Measurements from ENCODE around the gene EGFLAM. TPM values are rescaled to one million over a fixed set of nuclear protein-coding genes. Genes with fewer than 3 reads are reported as not detected.
"Not testable (repeated sequence)": the region's sequence is repeated elsewhere in the genome, so short reads cannot be mapped to it uniquely, and the experiment has no call there.

Gene EGFLAM
- total RNA-seq, 2 donors from 2014 or later: not detected

DNA sequence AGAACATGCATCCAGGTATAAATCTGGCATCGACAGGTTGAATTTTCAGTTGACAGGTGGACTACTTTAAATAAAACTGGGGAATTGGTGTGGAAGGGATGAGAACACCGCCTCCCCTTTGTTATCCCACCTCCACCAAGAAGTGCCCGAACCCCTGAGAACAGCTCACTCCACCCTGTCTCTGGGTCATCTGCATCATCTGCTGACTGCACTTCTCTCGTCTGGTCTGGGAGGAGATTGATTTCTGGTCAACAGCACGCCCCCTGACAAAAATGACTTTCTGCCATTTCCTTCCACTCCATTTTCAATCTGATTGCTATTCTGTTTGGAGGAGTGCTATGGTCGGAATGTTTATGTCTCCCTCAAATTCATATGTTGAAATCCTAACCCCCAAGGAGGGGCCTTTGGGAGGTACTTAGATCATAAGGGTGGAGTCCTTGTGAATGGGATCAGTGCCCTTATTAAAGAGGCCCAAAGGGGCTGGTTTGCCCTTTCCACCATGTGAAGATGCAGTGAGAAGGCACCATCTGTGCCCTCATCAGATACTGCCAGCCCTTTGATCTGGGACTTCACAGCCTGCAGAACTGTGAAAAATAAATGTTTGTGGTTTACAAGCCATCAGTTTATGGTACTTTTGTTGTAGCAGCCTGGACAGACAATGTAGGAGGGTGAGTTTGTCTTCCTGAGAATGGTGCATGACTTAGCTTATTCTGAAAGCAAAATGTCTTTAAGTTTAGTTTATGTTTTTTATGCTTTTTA, 145.7 kb downstream of the EGFLAM start:
- no peak overlapping the region for H3K27ac Mint-ChIP-seq
- DNase-seq (no peak), ATAC-seq (no peak)
- H3K4me1 Mint-ChIP-seq: peaks cover 7% of the 10 kb centered on the region
- no peaks in the 10 kb centered on the region for H3K36me3 Mint-ChIP-seq (ENCODE audit: low read depth)
- H3K27me3 Mint-ChIP-seq: peaks cover 70% of the 10 kb centered on the region
- H3K4me3 Mint-ChIP-seq: no peak overlapping the region
- no peaks in the 10 kb centered on the region for H3K9me3 ChIP-seq (ENCODE audit: control insufficient read depth, low read length, poor library complexity, severe bottlenecking)

DNA sequence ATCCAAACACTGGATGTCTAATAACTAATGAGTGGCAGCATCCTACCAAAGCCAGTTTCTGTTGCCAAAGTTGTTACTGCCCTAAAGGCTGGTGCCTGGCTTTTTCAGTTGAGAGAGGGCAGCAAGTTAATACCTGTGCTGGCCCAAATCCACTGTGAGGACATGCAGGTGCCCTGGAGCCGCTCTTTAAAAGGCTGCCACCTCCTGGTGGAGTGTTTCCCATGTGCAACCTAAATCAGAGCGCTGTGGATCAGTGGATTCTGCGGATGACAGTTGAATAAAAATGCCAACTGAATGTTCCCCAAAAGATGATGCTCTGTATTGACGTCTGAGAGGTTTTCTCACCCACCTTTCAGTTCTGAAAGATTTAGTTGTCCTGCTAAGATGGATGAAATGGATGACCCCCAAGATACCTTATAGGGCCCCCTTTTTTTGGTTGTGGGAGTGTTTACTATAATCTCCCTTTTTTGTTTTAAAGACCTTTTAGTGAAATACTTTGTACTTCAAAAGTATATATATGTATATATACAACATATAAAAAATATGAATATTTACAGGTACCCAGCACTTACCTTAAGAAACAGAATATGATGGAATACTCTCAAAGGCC, 146.4 kb downstream of the EGFLAM start:
- peaks cover 67% of the 10 kb centered on the region for H3K27me3 Mint-ChIP-seq
- H3K9me3 ChIP-seq (ENCODE audit: control insufficient read depth, low read length, poor library complexity, severe bottlenecking): no peaks in the 10 kb centered on the region
- no peak overlapping the region for H3K4me3 Mint-ChIP-seq
- H3K36me3 Mint-ChIP-seq (ENCODE audit: low read depth): no peaks in the 10 kb centered on the region
- no peak for DNase-seq
- H3K4me1 Mint-ChIP-seq: peaks cover 7% of the 10 kb centered on the region
- no peak for ATAC-seq
- H3K27ac Mint-ChIP-seq: no peak overlapping the region

DNA sequence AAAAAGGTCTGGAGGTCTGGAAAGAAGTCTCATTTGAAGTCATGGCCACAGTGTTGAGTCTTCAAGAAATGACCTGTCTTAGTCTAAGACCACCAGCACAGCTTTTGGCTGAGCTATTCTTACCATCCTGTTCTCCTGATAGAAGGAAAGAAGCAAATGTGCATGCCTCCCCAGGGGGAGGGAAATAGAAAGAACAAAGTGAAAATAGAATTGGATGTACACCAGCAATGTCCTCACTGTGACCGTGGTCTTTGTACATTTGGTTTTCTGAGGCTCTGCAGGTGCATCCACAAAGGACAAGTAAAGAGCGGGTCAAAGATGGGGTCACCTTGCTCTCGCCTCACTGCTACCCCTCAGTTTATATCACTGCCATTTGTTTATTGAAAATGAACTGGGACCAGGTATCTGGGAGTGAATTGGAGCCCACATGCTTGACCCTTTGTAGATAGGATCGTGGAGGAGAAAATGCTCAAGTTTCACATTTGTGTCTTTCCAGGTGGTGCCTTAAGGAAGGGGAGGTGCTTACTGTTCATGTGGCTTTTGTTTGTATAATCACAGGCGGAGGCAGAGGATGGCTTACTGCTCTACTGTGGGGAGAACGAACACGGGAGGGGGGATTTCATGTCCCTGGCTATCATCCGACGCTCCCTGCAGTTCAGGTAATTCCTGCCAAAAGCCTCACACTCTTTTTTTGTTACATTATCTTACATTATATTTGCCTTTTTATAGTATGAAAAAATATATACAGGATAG, 150.3 kb downstream of the EGFLAM start:
- Mint-ChIP-seq H3K4me3 (no peak overlapping the region), H3K36me3 (ENCODE audit: low read depth) (no peaks in the 10 kb centered on the region), H3K27ac (no peak overlapping the region), H3K4me1 (peaks cover 4% of the 10 kb centered on the region), H3K27me3 (peaks cover 48% of the 10 kb centered on the region)
- no peak for ATAC-seq
- no peak for DNase-seq
- H3K9me3 ChIP-seq (ENCODE audit: control insufficient read depth, low read length, poor library complexity, severe bottlenecking): no peaks in the 10 kb centered on the region

DNA sequence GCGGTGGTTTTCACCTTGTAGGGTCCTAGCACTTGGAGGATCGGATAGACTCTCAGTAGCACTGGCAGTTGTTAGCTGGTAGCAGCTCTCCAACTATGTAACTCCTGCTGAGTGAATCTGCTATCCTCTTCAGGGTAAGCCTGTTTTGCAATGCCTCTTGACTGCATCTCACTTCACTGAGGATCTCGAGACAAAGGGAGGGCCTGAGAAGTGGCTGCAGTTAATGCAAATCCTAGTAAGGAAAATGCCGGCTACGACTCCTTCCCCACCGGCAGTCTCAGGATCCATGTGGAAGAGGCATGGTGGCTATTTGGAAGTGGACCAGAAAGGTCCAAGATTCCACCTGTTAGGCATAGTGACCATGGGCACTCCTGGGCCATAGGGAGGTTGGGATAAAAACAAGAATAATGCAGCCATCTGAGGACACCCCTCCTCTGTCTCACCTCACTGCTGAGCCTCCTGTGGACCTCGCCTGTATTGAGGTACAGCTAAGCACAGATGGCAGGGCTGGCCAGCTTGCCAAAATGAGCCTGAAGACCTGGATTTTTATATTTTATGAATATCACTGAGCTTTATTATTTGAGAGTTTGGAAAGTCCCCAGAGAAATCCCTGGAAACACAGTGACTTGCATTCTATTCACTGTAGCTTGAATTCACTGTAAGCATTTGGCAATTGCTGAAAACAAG, 152.1 kb downstream of the EGFLAM start:
- H3K9me3 ChIP-seq (ENCODE audit: control insufficient read depth, low read length, poor library complexity, severe bottlenecking): no peaks in the 10 kb centered on the region
- no peak overlapping the region for H3K27ac Mint-ChIP-seq
- H3K4me1 Mint-ChIP-seq: peaks cover 4% of the 10 kb centered on the region
- H3K36me3 Mint-ChIP-seq (ENCODE audit: low read depth): no peaks in the 10 kb centered on the region
- no peak overlapping the region for H3K4me3 Mint-ChIP-seq
- peaks cover 47% of the 10 kb centered on the region for H3K27me3 Mint-ChIP-seq
- DNase-seq (no peak), ATAC-seq (no peak)

DNA sequence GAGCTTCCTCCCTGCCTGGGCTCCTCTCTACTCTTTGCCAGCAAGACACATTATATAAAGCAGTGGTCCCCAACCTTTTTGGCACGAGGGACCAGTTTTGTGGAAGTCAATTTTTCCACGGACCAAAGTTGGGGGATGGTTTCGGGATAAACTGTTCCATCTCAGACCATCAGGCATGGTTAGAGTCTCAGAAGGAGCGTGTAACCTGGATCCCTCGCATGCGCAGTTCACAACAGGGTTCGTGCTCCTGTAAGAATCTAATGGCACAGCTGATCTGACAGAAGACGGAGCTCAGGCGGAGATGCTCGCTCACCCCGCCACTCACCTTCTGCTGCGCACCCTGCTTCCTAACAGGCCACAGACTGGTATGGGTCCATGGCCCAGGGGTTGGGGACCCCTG, 155.3 kb downstream of the EGFLAM start:
- Mint-ChIP-seq H3K36me3 (ENCODE audit: low read depth) (no peaks in the 10 kb centered on the region), H3K27ac (no peak overlapping the region), H3K27me3 (peaks cover 46% of the 10 kb centered on the region), H3K4me1 (peaks cover under 1% of the 10 kb centered on the region), H3K4me3 (no peak overlapping the region)
- H3K9me3 ChIP-seq (ENCODE audit: control insufficient read depth, low read length, poor library complexity, severe bottlenecking): no peaks in the 10 kb centered on the region
- no peak for DNase-seq
- ATAC-seq: no peak

DNA sequence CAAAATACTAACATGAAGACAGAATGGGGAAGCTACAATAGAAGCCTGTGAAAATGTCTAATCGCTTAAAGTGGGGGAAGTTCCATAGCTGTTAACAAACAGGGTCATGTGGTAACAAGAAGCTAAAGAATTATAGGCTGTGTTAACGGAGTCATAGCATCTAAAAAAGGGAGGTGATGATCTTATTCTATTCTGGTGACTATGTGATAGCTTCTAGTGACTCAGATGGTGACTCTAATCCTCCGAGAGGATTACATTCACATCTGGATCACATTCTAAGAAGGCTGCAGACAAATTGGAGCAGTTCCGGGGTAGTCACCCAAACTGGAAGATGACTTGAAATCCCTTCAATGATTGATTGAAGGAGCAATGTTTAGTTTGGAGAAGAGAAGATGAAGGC, 156.0 kb downstream of the EGFLAM start:
- H3K27ac Mint-ChIP-seq: no peak overlapping the region
- DNase-seq: no peak
- peaks cover 52% of the 10 kb centered on the region for H3K27me3 Mint-ChIP-seq
- no peak for ATAC-seq
- H3K9me3 ChIP-seq (ENCODE audit: control insufficient read depth, low read length, poor library complexity, severe bottlenecking): no peaks in the 10 kb centered on the region
- no peaks in the 10 kb centered on the region for H3K36me3 Mint-ChIP-seq (ENCODE audit: low read depth)
- no peak overlapping the region for H3K4me3 Mint-ChIP-seq
- no peaks in the 10 kb centered on the region for H3K4me1 Mint-ChIP-seq

DNA sequence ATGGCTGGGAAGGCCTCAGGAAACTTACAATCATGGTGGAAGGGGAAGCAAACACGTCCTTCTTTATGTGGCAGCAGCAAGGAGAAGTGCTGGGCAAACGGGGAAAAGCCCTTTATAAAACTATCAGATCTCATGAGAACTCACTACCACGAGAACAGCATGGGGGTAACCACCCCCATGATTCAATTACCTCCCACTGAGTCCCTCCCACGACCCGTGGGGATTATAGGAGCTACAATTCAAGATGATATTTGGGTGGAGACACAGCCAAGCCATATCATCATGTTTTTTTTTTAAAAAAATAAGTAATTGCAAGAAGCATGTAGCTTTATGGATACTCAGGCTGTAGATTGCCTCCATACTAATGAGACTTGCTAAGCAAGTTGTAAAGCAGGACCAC, 157.4 kb downstream of the EGFLAM start:
- H3K4me3 Mint-ChIP-seq; H3K36me3 Mint-ChIP-seq (ENCODE audit: low read depth); DNase-seq; H3K4me1 Mint-ChIP-seq; H3K9me3 ChIP-seq (ENCODE audit: control insufficient read depth, low read length, poor library complexity, severe bottlenecking); ATAC-seq; H3K27ac Mint-ChIP-seq: not testable (repeated sequence)
- peaks cover 54% of the 10 kb centered on the region for H3K27me3 Mint-ChIP-seq

DNA sequence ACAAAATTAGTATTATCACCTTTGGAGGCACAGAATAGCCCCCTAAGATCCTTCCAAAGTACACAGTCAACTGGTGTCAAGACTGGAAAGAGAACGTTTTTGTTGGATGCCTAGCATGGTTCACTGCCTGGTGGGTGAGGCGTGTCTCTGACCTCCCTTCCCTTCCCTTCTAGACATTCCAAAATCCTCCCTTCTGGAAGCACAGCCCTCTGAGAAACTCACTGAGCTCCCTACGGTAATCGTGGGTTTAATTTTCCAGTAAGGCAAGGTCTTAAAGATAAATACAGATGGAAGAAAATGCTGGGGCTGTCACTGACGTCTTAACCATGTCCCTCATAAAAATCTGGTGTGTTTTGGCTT, 159.3 kb downstream of the EGFLAM start:
- Mint-ChIP-seq H3K27ac (no peak overlapping the region), H3K27me3 (peaks cover 59% of the 10 kb centered on the region), H3K4me3 (no peak overlapping the region), H3K36me3 (ENCODE audit: low read depth) (no peaks in the 10 kb centered on the region), H3K4me1 (no peaks in the 10 kb centered on the region)
- H3K9me3 ChIP-seq (ENCODE audit: control insufficient read depth, low read length, poor library complexity, severe bottlenecking): no peaks in the 10 kb centered on the region
- DNase-seq: no peak
- no peak for ATAC-seq

DNA sequence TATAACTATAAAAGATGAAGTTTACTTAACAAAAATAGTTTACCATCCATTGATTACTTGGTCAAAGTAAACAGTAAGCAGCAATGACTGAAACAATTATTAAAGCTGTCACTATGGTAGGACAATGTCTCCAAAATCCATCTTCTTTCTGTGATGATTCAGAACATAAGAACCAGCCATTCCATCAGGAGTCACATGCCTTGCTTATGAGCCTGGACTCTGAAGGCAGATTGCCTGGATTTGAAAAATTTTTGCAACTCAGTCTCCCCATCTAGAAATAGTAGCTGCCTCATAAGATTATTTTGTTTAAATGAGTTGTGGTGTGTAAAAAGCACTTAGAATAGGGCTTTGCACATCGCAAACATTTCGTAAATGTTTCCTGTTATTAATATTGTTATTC, 161.9 kb downstream of the EGFLAM start:
- H3K27me3 Mint-ChIP-seq: peaks cover 63% of the 10 kb centered on the region
- H3K4me3 Mint-ChIP-seq: no peak overlapping the region
- no peaks in the 10 kb centered on the region for H3K36me3 Mint-ChIP-seq (ENCODE audit: low read depth)
- ATAC-seq: no peak
- no peak for DNase-seq
- H3K4me1 Mint-ChIP-seq: no peaks in the 10 kb centered on the region
- H3K9me3 ChIP-seq (ENCODE audit: control insufficient read depth, low read length, poor library complexity, severe bottlenecking): no peaks in the 10 kb centered on the region
- H3K27ac Mint-ChIP-seq: no peak overlapping the region

DNA sequence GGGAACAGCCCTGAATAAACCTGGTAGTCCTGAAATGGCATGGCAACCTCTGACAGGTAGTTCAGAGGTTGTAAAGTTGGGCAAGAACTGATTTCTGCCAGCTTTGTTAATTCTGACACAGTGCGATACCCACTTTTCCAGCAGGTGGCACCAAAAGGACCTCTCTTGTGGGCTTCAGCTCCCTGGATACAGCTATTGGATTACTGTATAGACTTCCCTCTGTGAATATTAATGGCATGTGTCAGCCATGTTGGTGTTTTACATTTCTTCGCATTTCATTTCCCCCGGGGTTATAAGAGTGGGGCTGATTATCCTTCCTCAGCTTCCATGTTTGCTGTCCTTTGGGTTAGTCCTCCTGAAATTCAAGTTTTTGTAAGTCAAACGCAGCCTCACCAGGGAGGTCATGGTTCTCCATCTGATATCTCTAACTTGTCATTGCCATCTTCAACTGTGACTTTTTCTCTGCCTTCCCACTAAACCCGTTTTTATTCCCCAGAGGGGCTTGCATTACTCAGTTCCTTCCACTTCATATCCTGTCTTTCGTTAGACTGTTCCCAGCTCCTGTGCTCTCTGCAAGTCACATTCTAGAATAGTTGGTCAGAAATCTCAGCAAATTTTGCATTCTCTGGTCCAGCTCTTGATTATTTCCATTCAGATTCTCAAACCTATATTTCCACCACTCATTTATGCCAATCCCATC, 162.5 kb downstream of the EGFLAM start:
- ATAC-seq (peak; percentile 42), DNase-seq (no peak)
- Mint-ChIP-seq H3K4me3 (no peak overlapping the region), H3K36me3 (ENCODE audit: low read depth) (no peaks in the 10 kb centered on the region), H3K4me1 (no peaks in the 10 kb centered on the region), H3K27me3 (peaks cover 62% of the 10 kb centered on the region), H3K27ac (no peak overlapping the region)
- no peaks in the 10 kb centered on the region for H3K9me3 ChIP-seq (ENCODE audit: control insufficient read depth, low read length, poor library complexity, severe bottlenecking)

DNA sequence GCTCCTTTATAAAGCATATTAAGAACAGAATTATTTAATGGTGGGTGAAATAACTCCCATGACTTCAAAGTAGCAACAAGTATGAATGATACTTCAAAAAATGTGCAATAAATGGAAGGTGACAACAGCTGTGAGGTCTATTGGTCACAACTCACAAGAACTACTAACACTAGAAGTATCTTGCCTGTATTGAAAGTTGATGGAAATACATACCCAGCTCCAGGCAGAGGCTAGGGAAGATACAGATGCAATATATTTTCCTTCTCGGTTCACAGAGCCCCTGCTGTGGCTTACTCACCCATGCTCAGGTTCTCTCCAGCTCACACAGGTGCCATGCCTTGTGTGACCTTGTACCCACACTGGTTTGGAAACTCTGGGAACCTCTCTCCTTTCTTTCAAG, 164.3 kb downstream of the EGFLAM start:
- ATAC-seq (no peak), DNase-seq (no peak)
- peaks cover 3% of the 10 kb centered on the region for H3K4me1 Mint-ChIP-seq
- no peaks in the 10 kb centered on the region for H3K36me3 Mint-ChIP-seq (ENCODE audit: low read depth)
- no peak overlapping the region for H3K4me3 Mint-ChIP-seq
- peaks cover 56% of the 10 kb centered on the region for H3K27me3 Mint-ChIP-seq
- no peak overlapping the region for H3K27ac Mint-ChIP-seq
- H3K9me3 ChIP-seq (ENCODE audit: control insufficient read depth, low read length, poor library complexity, severe bottlenecking): no peaks in the 10 kb centered on the region

DNA sequence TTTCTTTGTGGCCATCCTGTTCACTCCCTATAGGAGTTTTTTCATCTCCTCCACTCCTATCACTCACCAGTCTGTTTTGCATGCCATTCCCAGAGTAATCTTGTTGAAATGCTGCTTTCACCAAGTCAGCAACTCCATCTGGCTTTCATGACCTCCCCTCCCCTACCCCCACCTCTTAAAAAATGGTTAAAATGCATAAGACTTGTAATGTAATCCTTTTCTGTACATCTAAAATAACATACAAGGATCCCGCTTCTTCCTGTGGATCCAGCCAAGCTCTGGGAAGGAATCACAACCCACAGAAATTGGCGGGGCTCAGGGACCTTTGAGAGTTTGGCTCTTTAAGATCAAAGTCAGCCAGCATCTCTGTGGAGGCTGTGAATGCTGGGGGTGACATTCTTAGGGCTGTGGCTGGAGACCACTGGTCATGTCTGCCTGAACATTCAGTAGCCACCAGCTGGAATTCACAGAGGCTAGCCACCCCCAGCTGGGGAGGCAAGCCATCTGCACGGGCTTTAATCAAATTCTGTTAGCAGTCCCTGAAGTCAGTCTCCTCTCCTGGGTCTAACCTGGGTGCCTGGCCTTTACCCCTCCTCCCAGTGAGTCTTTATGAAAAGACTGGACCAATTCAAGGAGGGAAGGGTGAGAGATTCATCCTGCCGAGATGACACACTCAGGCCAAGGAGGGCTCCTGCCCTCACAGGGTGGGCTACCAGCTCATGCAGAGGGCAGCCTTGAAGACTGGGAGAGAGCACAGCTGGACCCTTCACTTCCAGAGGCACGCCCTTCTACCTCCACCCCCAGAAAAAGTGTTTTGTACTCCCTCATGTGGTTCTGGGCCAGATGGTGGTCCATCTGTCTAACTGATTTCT, 165.2 kb downstream of the EGFLAM start:
- ATAC-seq: no peak
- H3K36me3 Mint-ChIP-seq (ENCODE audit: low read depth): no peaks in the 10 kb centered on the region

More for the DNA sequence above, 165.2 kb downstream of the EGFLAM start:
- H3K9me3 ChIP-seq (ENCODE audit: control insufficient read depth, low read length, poor library complexity, severe bottlenecking): no peaks in the 10 kb centered on the region
- Mint-ChIP-seq H3K4me3 (no peak overlapping the region), H3K27ac (no peak overlapping the region), H3K27me3 (peaks cover 47% of the 10 kb centered on the region), H3K4me1 (peaks cover 3% of the 10 kb centered on the region)
- no peak for DNase-seq

All from T-helper 17 cell (primary cell).